HepG2 (cell line): Measurements from ENCODE around the gene B4GALT5. TPM values are rescaled to one million over a fixed set of nuclear protein-coding genes. Genes with fewer than 3 reads are reported as not detected.

Source experiments
- ARID2 ChIP-seq: sonication (generic); formaldehyde crosslinking; IDR thresholded peaks from 2 replicates; pipeline ENCODE4 v1.8.1; 2022; ENCODE audit warnings: mild to moderate bottlenecking, missing genetic modification reagents, borderline replicate concordance
- ARNT2 ChIP-seq: sonication (generic); formaldehyde crosslinking; IDR thresholded peaks from 2 replicates; pipeline ENCODE4 v1.8.0; 2022; ENCODE audit warnings: mild to moderate bottlenecking, low read depth, missing genetic modification reagents, moderate library complexity
- ATF7-NPFF ChIP-seq: sonication (generic); formaldehyde crosslinking; IDR thresholded peaks from 2 replicates; pipeline ENCODE4 v1.8.1; 2023; ENCODE audit warnings: mild to moderate bottlenecking, low read depth, missing genetic modification reagents, moderate library complexity
- BCL3 ChIP-seq: sonication (generic); formaldehyde crosslinking; IDR thresholded peaks from 2 replicates; pipeline ENCODE4 v1.5.1; 2020; ENCODE audit warnings: mild to moderate bottlenecking, missing genetic modification reagents, moderate library complexity
- CBX2 ChIP-seq, 2 experiments: fragments of 200-600 bp in 1 of 2; sonication (generic); formaldehyde crosslinking in 1 of 2; IDR thresholded peaks; 2 replicates each; pipeline versions ENCODE4 v1.7.0 to v1.8.1; 2018 to 2022; ENCODE audit warnings: low read depth in 2 of 2, low read length in 1 of 2, mild to moderate bottlenecking in 1 of 2, missing genetic modification reagents in 1 of 2
- CEBPZ ChIP-seq: IDR thresholded peaks from 2 replicates; pipeline ENCODE4 v1.6.1; 2012; ENCODE audit warnings: low read length, improper control_type of control experiment
- KDM2A ChIP-seq: sonication (generic); formaldehyde crosslinking; IDR thresholded peaks from 2 replicates; pipeline ENCODE4 v1.4.0; 2020; ENCODE audit warnings: low read depth, missing genetic modification reagents, borderline replicate concordance
- MED8 ChIP-seq: sonication (generic); formaldehyde crosslinking; IDR thresholded peaks from 2 replicates; pipeline ENCODE4 v1.8.1; 2023; ENCODE audit warnings: mild to moderate bottlenecking, missing genetic modification reagents; ENCODE audit not compliant: insufficient replicate concordance
- NAIF1 ChIP-seq: sonication (generic); formaldehyde crosslinking; IDR thresholded peaks from 2 replicates; pipeline ENCODE4 v1.5.0; 2020; ENCODE audit warnings: mild to moderate bottlenecking, missing genetic modification reagents, borderline replicate concordance
- SMAD1 ChIP-seq: sonication (generic); formaldehyde crosslinking; IDR thresholded peaks from 2 replicates; pipeline ENCODE4 v1.4.0; 2020; ENCODE audit warnings: missing genetic modification reagents, low read depth, mild to moderate bottlenecking, borderline replicate concordance
- SOX5 ChIP-seq: IDR thresholded peaks from 2 replicates; pipeline ENCODE4 v1.6.1; 2016; ENCODE audit warnings: borderline replicate concordance
- WIZ ChIP-seq: sonication (generic); formaldehyde crosslinking; IDR thresholded peaks from 2 replicates; pipeline ENCODE4 v1.5.1; 2020; ENCODE audit warnings: mild to moderate bottlenecking, missing genetic modification reagents
- ZNF136 ChIP-seq: sonication (generic); formaldehyde crosslinking; IDR thresholded peaks from 2 replicates; pipeline ENCODE4 v1.8.1; 2022; ENCODE audit warnings: low read depth, mild to moderate bottlenecking, moderate library complexity, missing genetic modification reagents
- ZNF232 ChIP-seq: sonication (generic); formaldehyde crosslinking; IDR thresholded peaks from 2 replicates; pipeline ENCODE4 v1.4.0; 2020; ENCODE audit warnings: missing genetic modification reagents, borderline replicate concordance
- ZNF432 ChIP-seq: sonication (generic); formaldehyde crosslinking; IDR thresholded peaks from 2 replicates; pipeline ENCODE4 v1.5.0; 2020; ENCODE audit warnings: missing genetic modification reagents, mild to moderate bottlenecking, borderline replicate concordance
- ZNF607 ChIP-seq: sonication (generic); formaldehyde crosslinking; IDR thresholded peaks from 2 replicates; pipeline ENCODE4 v1.5.1; 2020; ENCODE audit warnings: missing genetic modification reagents, mild to moderate bottlenecking, borderline replicate concordance
- ZNF777 ChIP-seq: sonication (generic); formaldehyde crosslinking; IDR thresholded peaks from 2 replicates; pipeline ENCODE4 v1.4.0; 2020; ENCODE audit warnings: missing genetic modification reagents
- ZNF841 ChIP-seq: sonication (generic); formaldehyde crosslinking; IDR thresholded peaks from 2 replicates; pipeline ENCODE4 v1.8.1; 2023; ENCODE audit warnings: missing genetic modification reagents, borderline replicate concordance
- polyA plus RNA-seq, 8 experiments: library from polyadenylated mRNA; depleted of rRNA in 3 of 8; stranded (reverse) in 7 of 8; unstranded in 1 of 8; fragments of >200 nt; fragmentation: Illumina TruSeq in 4 of 8; extraction: Trizol in 4 of 8; gene quantifications; 2 replicates each; pipeline versions ENCODE4 v1.2.1 to v1.2.3, GENCODE V29; 2011 to 2016; ENCODE audit warnings: low read depth in 4 of 8, missing spikeins in 1 of 8, mixed read lengths in 1 of 8; ENCODE audit not compliant: insufficient read depth in 1 of 8
- total RNA-seq, 5 experiments: library from RNA; depleted of rRNA; stranded (reverse); fragments of >200 nt; fragmentation: Illumina TruSeq; extraction: Trizol; gene quantifications; 2 replicates each; pipeline ENCODE4 v1.2.3, GENCODE V29; 2016; ENCODE audit warnings: low read depth in 1 of 5
- TF ChIP-seq, protein P1 (sequence below): sonication (generic); formaldehyde crosslinking; conservative IDR thresholded peaks from 2 replicates; pipeline ENCODE4 v1.4.0; 2020; ENCODE audit warnings: missing genetic modification reagents
- TF ChIP-seq, protein P2 (sequence below): sonication (generic); formaldehyde crosslinking; IDR thresholded peaks from 2 replicates; pipeline ENCODE4 v1.8.1; 2023; ENCODE audit warnings: mild to moderate bottlenecking, missing genetic modification reagents

The B4GALT5 gene
- total and polyA plus RNA-seq, 2 of the 13 experiments (the other 11 are each of a cell fraction or from before 2014, with no cell fraction given), result 27.3 to 30.9 TPM

GRCh38 chr20:49661560-49662329 is 51.9 kb downstream of the B4GALT5 start (continued):
- TF ChIP-seq BCL3 (no peak), ZNF432 (CRISPR knock-in tag) (no peak), MED8 (CRISPR knock-in tag) (no peak), ZNF607 (CRISPR knock-in tag) (no peak), ATF7-NPFF (CRISPR knock-in tag) (no peak), ZNF136 (CRISPR knock-in tag) (no peak), NAIF1 (CRISPR knock-in tag) (no peak), SMAD1 (CRISPR knock-in tag) (no peak), SOX5 (CRISPR knock-in tag) (no peak), KDM2A (CRISPR knock-in tag) (no peak), ZNF841 (CRISPR knock-in tag) (no peak), ZNF232 (CRISPR knock-in tag) (no peak), CBX2 (IDR thresholded peaks at IDR 0.05; ENCODE audit: low read depth, low read length) (no peak), CBX2 (CRISPR knock-in tag; IDR thresholded peaks at IDR 0.05; ENCODE audit: low read depth) (no peak), ZNF777 (CRISPR knock-in tag) (no peak), WIZ (CRISPR knock-in tag) (no peak), ARID2 (CRISPR knock-in tag) (no peak), CEBPZ (no peak), ARNT2 (CRISPR knock-in tag) (no peak)
- TF ChIP-seq, protein P1, sequence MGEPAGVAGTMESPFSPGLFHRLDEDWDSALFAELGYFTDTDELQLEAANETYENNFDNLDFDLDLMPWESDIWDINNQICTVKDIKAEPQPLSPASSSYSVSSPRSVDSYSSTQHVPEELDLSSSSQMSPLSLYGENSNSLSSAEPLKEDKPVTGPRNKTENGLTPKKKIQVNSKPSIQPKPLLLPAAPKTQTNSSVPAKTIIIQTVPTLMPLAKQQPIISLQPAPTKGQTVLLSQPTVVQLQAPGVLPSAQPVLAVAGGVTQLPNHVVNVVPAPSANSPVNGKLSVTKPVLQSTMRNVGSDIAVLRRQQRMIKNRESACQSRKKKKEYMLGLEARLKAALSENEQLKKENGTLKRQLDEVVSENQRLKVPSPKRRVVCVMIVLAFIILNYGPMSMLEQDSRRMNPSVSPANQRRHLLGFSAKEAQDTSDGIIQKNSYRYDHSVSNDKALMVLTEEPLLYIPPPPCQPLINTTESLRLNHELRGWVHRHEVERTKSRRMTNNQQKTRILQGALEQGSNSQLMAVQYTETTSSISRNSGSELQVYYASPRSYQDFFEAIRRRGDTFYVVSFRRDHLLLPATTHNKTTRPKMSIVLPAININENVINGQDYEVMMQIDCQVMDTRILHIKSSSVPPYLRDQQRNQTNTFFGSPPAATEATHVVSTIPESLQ (CRISPR knock-in tag), result 0 out of 2 replicates have a peak, but pooled peaks have one; percentile 47
- TF ChIP-seq, protein P2, sequence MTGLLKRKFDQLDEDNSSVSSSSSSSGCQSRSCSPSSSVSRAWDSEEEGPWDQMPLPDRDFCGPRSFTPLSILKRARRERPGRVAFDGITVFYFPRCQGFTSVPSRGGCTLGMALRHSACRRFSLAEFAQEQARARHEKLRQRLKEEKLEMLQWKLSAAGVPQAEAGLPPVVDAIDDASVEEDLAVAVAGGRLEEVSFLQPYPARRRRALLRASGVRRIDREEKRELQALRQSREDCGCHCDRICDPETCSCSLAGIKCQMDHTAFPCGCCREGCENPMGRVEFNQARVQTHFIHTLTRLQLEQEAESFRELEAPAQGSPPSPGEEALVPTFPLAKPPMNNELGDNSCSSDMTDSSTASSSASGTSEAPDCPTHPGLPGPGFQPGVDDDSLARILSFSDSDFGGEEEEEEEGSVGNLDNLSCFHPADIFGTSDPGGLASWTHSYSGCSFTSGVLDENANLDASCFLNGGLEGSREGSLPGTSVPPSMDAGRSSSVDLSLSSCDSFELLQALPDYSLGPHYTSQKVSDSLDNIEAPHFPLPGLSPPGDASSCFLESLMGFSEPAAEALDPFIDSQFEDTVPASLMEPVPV, result no peak
